ENCODE data around the gene FGD5. TPM values are rescaled to one million over a fixed set of nuclear protein-coding genes. Genes with fewer than 3 reads are reported as not detected.

The FGD5 gene
- polyA plus RNA-seq, 1 of the 3 experiments (the other 2 are of a cell fraction), result not detected

GRCh38 chr3:14852058-14852594, 33.4 kb downstream of the FGD5 start:
- WGBS (ENCODE audit: low lambda C conversion rate), result 76% methylated on average over 5 of the region's 5 CpGs
- Histone ChIP-seq H2AFZ (ENCODE audit: low read depth) (no peak overlapping the region), H4K20me1 (ENCODE audit: insufficient read depth) (no peaks in the 10 kb centered on the region), H3K27ac (ENCODE audit: low read depth in 2 of 2, low read length in 1 of 2) (no peak overlapping the region), H3K9me2 (no peaks in the 10 kb centered on the region), H3K9ac (no peak overlapping the region), H3F3A (replicated peaks; ENCODE audit: insufficient read depth) (no peaks in the 10 kb centered on the region), H3K4me2 (no peak overlapping the region), H3K36me3 (replicated peaks in 1 of 2; ENCODE audit: control insufficient read depth in 1 of 2, insufficient read depth in 2 of 2, low read length in 1 of 2) (no peaks in the 10 kb centered on the region), H3K4me3 (ENCODE audit: low read depth in 2 of 2, low read length in 1 of 2) (no peak overlapping the region), H3K9me3 (no peaks in the 10 kb centered on the region), H3K27me3 (ENCODE audit: insufficient read depth) (no peaks in the 10 kb centered on the region), H3K79me2 (ENCODE audit: insufficient read depth) (no peaks in the 10 kb centered on the region), H3K4me1 (ENCODE audit: control insufficient read depth in 1 of 2, insufficient read depth in 2 of 2, low read depth in 1 of 2, low read length in 1 of 2) (peaks cover 0 to 36% of the 10 kb centered on the region in 2 experiments; a peak in 2 of 4 replicates)
- DNase-seq, result no peak
- ChIA-PET POLR2A (no interaction called here), CTCF (no interaction called here)
- TF ChIP-seq FOSL2 (IDR thresholded peaks at IDR 0.05; ENCODE audit: borderline replicate concordance, low read depth) (no peak), ELF1 (IDR thresholded peaks at IDR 0.05) (no peak), MAX (IDR thresholded peaks at IDR 0.05; ENCODE audit: low read depth) (no peak), GATA2 (CRISPR knock-in tag; IDR thresholded peaks at IDR 0.05) (no peak), FOXM1 (IDR thresholded peaks at IDR 0.05; ENCODE audit: low read depth) (no peak), RAD21 (IDR thresholded peaks at IDR 0.05; ENCODE audit: low read length) (no peak), CHD2 (IDR thresholded peaks at IDR 0.05; ENCODE audit: low read length, partially characterized antibody) (no peak), JUND (IDR thresholded peaks at IDR 0.05) (no peak), CTCF (IDR thresholded peaks at IDR 0.05) (no peak), GABPA (IDR thresholded peaks at IDR 0.05; ENCODE audit: low read depth) (no peak), POLR2AphosphoS5 (IDR thresholded peaks at IDR 0.05; ENCODE audit: low read depth, low read length) (no peak), NFIC (IDR thresholded peaks at IDR 0.05; ENCODE audit: borderline replicate concordance) (no peak), TEAD4 (IDR thresholded peaks at IDR 0.05; ENCODE audit: borderline replicate concordance, insufficient read depth) (no peak), RFX5 (IDR thresholded peaks at IDR 0.05; ENCODE audit: low read length) (no peak), FOXJ3 (CRISPR knock-in tag; IDR thresholded peaks at IDR 0.05) (no peak), TCF12 (IDR thresholded peaks at IDR 0.05) (no peak)
- TF ChIP-seq, protein P1, sequence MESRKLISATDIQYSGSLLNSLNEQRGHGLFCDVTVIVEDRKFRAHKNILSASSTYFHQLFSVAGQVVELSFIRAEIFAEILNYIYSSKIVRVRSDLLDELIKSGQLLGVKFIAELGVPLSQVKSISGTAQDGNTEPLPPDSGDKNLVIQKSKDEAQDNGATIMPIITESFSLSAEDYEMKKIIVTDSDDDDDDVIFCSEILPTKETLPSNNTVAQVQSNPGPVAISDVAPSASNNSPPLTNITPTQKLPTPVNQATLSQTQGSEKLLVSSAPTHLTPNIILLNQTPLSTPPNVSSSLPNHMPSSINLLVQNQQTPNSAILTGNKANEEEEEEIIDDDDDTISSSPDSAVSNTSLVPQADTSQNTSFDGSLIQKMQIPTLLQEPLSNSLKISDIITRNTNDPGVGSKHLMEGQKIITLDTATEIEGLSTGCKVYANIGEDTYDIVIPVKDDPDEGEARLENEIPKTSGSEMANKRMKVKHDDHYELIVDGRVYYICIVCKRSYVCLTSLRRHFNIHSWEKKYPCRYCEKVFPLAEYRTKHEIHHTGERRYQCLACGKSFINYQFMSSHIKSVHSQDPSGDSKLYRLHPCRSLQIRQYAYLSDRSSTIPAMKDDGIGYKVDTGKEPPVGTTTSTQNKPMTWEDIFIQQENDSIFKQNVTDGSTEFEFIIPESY (IDR thresholded peaks at IDR 0.05; ENCODE audit: borderline replicate concordance, low read depth), result no peak
- TF ChIP-seq, protein P2, sequence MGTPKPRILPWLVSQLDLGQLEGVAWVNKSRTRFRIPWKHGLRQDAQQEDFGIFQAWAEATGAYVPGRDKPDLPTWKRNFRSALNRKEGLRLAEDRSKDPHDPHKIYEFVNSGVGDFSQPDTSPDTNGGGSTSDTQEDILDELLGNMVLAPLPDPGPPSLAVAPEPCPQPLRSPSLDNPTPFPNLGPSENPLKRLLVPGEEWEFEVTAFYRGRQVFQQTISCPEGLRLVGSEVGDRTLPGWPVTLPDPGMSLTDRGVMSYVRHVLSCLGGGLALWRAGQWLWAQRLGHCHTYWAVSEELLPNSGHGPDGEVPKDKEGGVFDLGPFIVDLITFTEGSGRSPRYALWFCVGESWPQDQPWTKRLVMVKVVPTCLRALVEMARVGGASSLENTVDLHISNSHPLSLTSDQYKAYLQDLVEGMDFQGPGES (IDR thresholded peaks at IDR 0.05; ENCODE audit: low read depth, low read length), result no peak
- TF ChIP-seq, protein P3, sequence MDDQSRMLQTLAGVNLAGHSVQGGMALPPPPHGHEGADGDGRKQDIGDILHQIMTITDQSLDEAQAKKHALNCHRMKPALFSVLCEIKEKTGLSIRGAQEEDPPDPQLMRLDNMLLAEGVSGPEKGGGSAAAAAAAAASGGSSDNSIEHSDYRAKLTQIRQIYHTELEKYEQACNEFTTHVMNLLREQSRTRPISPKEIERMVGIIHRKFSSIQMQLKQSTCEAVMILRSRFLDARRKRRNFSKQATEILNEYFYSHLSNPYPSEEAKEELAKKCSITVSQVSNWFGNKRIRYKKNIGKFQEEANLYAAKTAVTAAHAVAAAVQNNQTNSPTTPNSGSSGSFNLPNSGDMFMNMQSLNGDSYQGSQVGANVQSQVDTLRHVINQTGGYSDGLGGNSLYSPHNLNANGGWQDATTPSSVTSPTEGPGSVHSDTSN (IDR thresholded peaks at IDR 0.05), result no peak
- TF ChIP-seq, protein P4, sequence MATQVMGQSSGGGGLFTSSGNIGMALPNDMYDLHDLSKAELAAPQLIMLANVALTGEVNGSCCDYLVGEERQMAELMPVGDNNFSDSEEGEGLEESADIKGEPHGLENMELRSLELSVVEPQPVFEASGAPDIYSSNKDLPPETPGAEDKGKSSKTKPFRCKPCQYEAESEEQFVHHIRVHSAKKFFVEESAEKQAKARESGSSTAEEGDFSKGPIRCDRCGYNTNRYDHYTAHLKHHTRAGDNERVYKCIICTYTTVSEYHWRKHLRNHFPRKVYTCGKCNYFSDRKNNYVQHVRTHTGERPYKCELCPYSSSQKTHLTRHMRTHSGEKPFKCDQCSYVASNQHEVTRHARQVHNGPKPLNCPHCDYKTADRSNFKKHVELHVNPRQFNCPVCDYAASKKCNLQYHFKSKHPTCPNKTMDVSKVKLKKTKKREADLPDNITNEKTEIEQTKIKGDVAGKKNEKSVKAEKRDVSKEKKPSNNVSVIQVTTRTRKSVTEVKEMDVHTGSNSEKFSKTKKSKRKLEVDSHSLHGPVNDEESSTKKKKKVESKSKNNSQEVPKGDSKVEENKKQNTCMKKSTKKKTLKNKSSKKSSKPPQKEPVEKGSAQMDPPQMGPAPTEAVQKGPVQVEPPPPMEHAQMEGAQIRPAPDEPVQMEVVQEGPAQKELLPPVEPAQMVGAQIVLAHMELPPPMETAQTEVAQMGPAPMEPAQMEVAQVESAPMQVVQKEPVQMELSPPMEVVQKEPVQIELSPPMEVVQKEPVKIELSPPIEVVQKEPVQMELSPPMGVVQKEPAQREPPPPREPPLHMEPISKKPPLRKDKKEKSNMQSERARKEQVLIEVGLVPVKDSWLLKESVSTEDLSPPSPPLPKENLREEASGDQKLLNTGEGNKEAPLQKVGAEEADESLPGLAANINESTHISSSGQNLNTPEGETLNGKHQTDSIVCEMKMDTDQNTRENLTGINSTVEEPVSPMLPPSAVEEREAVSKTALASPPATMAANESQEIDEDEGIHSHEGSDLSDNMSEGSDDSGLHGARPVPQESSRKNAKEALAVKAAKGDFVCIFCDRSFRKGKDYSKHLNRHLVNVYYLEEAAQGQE (IDR thresholded peaks at IDR 0.05; ENCODE audit: low read depth, low read length), result no peak

Data from SK-N-SH (cell line).